CD14-positive monocyte (primary cell): ENCODE data around the gene PCDHB3. TPM values are rescaled to one million over a fixed set of nuclear protein-coding genes. Genes with fewer than 3 reads are reported as not detected.

Source experiments
- DNase-seq, 3 donors: peaks; one replicate each; pipeline ENCODE4 v3.0.0-alpha.2; 2011 to 2022
- H2AFZ ChIP-seq: 2 replicates; pipeline ENCODE4 v1.6.0; 2012; ENCODE audit warnings: mild to moderate bottlenecking, low read depth, low read length, inconsistent platforms; ENCODE audit not compliant: insufficient read depth, poor library complexity, severe bottlenecking
- H3K27ac ChIP-seq, 2 donors: 1 replicate in 1 of 2; 2 replicates in 1 of 2; pipeline ENCODE4 v1.5.1; 2012 to 2013; ENCODE audit warnings: low read length in 2 of 2, control low read depth in 1 of 2, inconsistent platforms in 1 of 2, low read depth in 1 of 2, mild to moderate bottlenecking in 1 of 2
- H3K27me3 ChIP-seq, 2 donors: one replicate each; pipeline versions ENCODE4 v1.6.0 to v1.6.1; 2011 to 2013; ENCODE audit warnings: low read length in 2 of 2; ENCODE audit not compliant: control insufficient read depth in 2 of 2, insufficient read depth in 2 of 2
- H3K36me3 ChIP-seq, 2 donors: replicated peaks in 1 of 2; 1 replicate in 1 of 2; 2 replicates in 1 of 2; pipeline versions ENCODE4 v1.5.1 to v1.6.1; 2012 to 2013; ENCODE audit warnings: low read length in 2 of 2, control low read depth in 1 of 2, inconsistent platforms in 1 of 2, mild to moderate bottlenecking in 1 of 2; ENCODE audit not compliant: insufficient read depth in 2 of 2, control insufficient read depth in 1 of 2
- H3K4me1 ChIP-seq, 2 donors: 1 replicate in 1 of 2; 2 replicates in 1 of 2; pipeline versions ENCODE4 v1.5.1 to v1.6.1; 2012 to 2013; ENCODE audit warnings: low read length in 2 of 2, control low read depth in 1 of 2, inconsistent platforms in 1 of 2, mild to moderate bottlenecking in 1 of 2, moderate library complexity in 1 of 2; ENCODE audit not compliant: insufficient read depth in 2 of 2, control insufficient read depth in 1 of 2
- H3K4me2 ChIP-seq: replicated peaks from 2 replicates; pipeline ENCODE3; 2012; ENCODE audit warnings: low read length, moderate library complexity, mild to moderate bottlenecking; ENCODE audit not compliant: poor library complexity, severe bottlenecking; ENCODE audit errors: extremely low read depth
- H3K4me3 ChIP-seq, 3 experiments: fragments of 200-600 bp in 1 of 3; sonication (generic) in 1 of 3; replicated peaks in 1 of 3; 1 replicate in 2 of 3; 2 replicates in 1 of 3; pipeline ENCODE4 v1.5.1; 2011 to 2013; ENCODE audit warnings: low read length in 3 of 3, mild to moderate bottlenecking in 3 of 3, control low read depth in 2 of 3, low read depth in 2 of 3, inconsistent platforms in 1 of 3, moderate library complexity in 1 of 3
- H3K79me2 ChIP-seq: 2 replicates; pipeline ENCODE4 v1.6.0; 2012; ENCODE audit warnings: mild to moderate bottlenecking, control low read depth, inconsistent platforms, low read length, moderate library complexity; ENCODE audit not compliant: insufficient read depth
- H3K9ac ChIP-seq: 2 replicates; pipeline ENCODE4 v1.6.0; 2017; ENCODE audit warnings: low read length, mild to moderate bottlenecking; ENCODE audit not compliant: insufficient read depth, poor library complexity, severe bottlenecking
- H3K9me3 ChIP-seq, 2 donors: replicated peaks in 1 of 2; 1 replicate in 1 of 2; 2 replicates in 1 of 2; pipeline versions ENCODE4 v1.5.1 to v1.6.1; 2012 to 2013; ENCODE audit warnings: low read length in 2 of 2, control low read depth in 1 of 2; ENCODE audit not compliant: control insufficient read depth in 1 of 2, insufficient read depth in 1 of 2
- H4K20me1 ChIP-seq: 2 replicates; pipeline ENCODE4 v1.6.0; 2012; ENCODE audit warnings: mild to moderate bottlenecking, low read length, control low read depth, moderate library complexity; ENCODE audit not compliant: insufficient read depth
- H3K27ac Mint-ChIP-seq, 7 donors: one replicate each; pipeline ENCODE4 v1.8.0; 2020; ENCODE audit warnings: mild to moderate bottlenecking in 7 of 7, mixed read lengths in 7 of 7, moderate library complexity in 6 of 7, inconsistent platforms in 2 of 7
- H3K27me3 Mint-ChIP-seq, 3 donors: one replicate each; pipeline ENCODE4 v1.8.0; 2021 to 2022; ENCODE audit warnings: low read depth in 3 of 3, mild to moderate bottlenecking in 3 of 3, mixed read lengths in 3 of 3, moderate library complexity in 3 of 3, inconsistent platforms in 1 of 3
- H3K36me3 Mint-ChIP-seq, 2 donors: one replicate each; pipeline ENCODE4 v1.8.0; 2020; ENCODE audit warnings: mixed read lengths in 2 of 2, inconsistent platforms in 1 of 2, mild to moderate bottlenecking in 1 of 2
- H3K4me1 Mint-ChIP-seq: one replicate; pipeline ENCODE4 v1.8.0; 2020; ENCODE audit warnings: mild to moderate bottlenecking, mixed read lengths
- H3K4me3 Mint-ChIP-seq, 2 donors: one replicate each; pipeline ENCODE4 v1.8.0; 2020; ENCODE audit warnings: mild to moderate bottlenecking in 2 of 2, mixed read lengths in 2 of 2, moderate library complexity in 1 of 2
- H3K9me3 Mint-ChIP-seq, 7 donors: one replicate each; pipeline ENCODE4 v1.8.0; 2020 to 2022; ENCODE audit warnings: mixed read lengths in 7 of 7, mild to moderate bottlenecking in 6 of 7, moderate library complexity in 6 of 7, inconsistent platforms in 2 of 7
- WGBS: methylation state at CpG from one replicate; pipeline ENCODE4 v1.1.5; 2013; ENCODE audit warnings: missing lambda C conversion rate; ENCODE audit not compliant: insufficient coverage; 5-methylcytosine and 5-hydroxymethylcytosine counted together
- intact Hi-C, 2 donors: fragments of 100-400 bp; cut with micrococcal nuclease; formaldehyde crosslinking; loops; one replicate each; pipeline versions ENCODE4 v1.15.0 to v1.15.1; 2023
- polyA minus RNA-seq: library from RNA; depleted of rRNA, polyadenylated mRNA; stranded (reverse); fragments of >200 nt; gene quantifications from 2 replicates; pipeline ENCODE4 v1.2.3, GENCODE V29; 2012
- polyA plus RNA-seq, 3 donors: library from polyadenylated mRNA; depleted of rRNA in 1 of 3; unstranded in 2 of 3; stranded (reverse) in 1 of 3; fragments of 300-500 nt in 2 of 3; fragments of >200 nt in 1 of 3; fragmentation: Illumina TruSeq in 2 of 3; gene quantifications; 1 replicate in 2 of 3; 2 replicates in 1 of 3; pipeline ENCODE4 v1.2.3, GENCODE V29; 2012 to 2021
- total RNA-seq, 12 experiments: library from RNA in 1 of 12; stranded (reverse) in 1 of 12; fragments of 120-200 nt in 1 of 12; gene quantifications; one replicate each; pipeline ENCODE4 v1.2.4 and lab custom pipeline; 2013 to 2026; ENCODE audit warnings: mixed read lengths in 6 of 12, inconsistent platforms in 1 of 12
- TF ChIP-seq, protein P1 (sequence below): fragments of 200-600 bp; IDR thresholded peaks from one replicate; pipeline ENCODE4 v1.8.0; 2022; ENCODE audit warnings: antibody characterized with exemption, mild to moderate bottlenecking

PCDHB3 gene
- not detected for total RNA-seq (2013)
- not detected for polyA plus RNA-seq
- not detected in 2 replicates for polyA minus RNA-seq
- 0 to 0.96 (median 0.04) reads per million in 11 experiments for total RNA-seq (lab: John Stamatoyannopoulos, UW)

DNA sequence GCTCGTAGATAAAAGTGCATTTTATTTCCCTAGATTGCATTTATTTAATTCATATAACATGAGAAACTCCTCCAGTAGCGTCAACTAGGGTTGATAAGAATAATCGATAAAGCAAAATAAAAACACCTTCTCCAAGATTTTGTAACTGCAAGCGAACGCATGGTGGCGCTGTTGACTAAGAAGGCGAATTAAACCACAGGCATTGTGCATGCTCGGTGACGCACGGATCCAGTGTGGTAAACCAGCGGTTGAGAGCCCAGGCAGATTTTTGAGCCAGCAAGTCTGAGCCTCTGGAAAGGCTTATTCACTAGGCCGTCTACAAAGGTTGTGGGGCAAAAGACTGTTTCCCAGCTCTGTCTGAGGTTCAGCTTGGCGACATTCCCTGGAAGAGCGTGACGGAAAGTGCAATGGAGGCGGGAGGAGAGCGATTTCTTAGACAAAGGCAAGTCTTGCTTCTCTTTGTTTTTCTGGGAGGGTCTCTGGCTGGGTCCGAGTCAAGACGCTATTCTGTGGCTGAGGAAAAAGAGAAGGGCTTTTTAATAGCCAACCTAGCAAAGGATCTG lies at the start of gene PCDHB3:
Gene PCDHB3, plus strand, starts transcription at position 231 of the 563 bp plus-strand sequence. Its CDS starts 177 bp downstream, at position 408.
- TF ChIP-seq, protein P1, sequence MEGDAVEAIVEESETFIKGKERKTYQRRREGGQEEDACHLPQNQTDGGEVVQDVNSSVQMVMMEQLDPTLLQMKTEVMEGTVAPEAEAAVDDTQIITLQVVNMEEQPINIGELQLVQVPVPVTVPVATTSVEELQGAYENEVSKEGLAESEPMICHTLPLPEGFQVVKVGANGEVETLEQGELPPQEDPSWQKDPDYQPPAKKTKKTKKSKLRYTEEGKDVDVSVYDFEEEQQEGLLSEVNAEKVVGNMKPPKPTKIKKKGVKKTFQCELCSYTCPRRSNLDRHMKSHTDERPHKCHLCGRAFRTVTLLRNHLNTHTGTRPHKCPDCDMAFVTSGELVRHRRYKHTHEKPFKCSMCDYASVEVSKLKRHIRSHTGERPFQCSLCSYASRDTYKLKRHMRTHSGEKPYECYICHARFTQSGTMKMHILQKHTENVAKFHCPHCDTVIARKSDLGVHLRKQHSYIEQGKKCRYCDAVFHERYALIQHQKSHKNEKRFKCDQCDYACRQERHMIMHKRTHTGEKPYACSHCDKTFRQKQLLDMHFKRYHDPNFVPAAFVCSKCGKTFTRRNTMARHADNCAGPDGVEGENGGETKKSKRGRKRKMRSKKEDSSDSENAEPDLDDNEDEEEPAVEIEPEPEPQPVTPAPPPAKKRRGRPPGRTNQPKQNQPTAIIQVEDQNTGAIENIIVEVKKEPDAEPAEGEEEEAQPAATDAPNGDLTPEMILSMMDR: no peak
- Mint-ChIP-seq H3K27me3 (peaks cover 8 to 29% (median 18%) of the 10 kb centered on the region in 3 donors), H3K9me3 (peaks cover 18 to 47% (median 43%) of the 10 kb centered on the region in 7 donors), H3K4me3 (no peak within 1 kb of the TSS), H3K36me3 (peaks cover 0 to 2% of the 10 kb centered on the region in 2 donors), H3K27ac (no peak within 1 kb of the TSS), H3K4me1 (no peaks in the 10 kb centered on the region)
- H3K27ac ChIP-seq: no peak within 1 kb of the TSS
- H3K4me1 ChIP-seq: no peaks in the 10 kb centered on the region
- no peak for DNase-seq
- H3K9ac ChIP-seq: no peak within 1 kb of the TSS
- peaks cover 25 to 38% of the 10 kb centered on the region in 2 donors for H3K9me3 ChIP-seq
- H3K4me2 ChIP-seq: no peak within 1 kb of the TSS
- H3K79me2 ChIP-seq: no peaks in the 10 kb centered on the region
- H3K27me3 ChIP-seq: peaks cover 0 to 14% of the 10 kb centered on the region in 2 donors
- H4K20me1 ChIP-seq: no peaks in the 10 kb centered on the region
- WGBS: 19% methylated on average over 16 of the region's 19 CpGs
- no peak within 1 kb of the TSS for H3K4me3 ChIP-seq
- no peak within 1 kb of the TSS for H2AFZ ChIP-seq
- intact Hi-C loops: no loop called here
- no peaks in the 10 kb centered on the region for H3K36me3 ChIP-seq

DNA sequence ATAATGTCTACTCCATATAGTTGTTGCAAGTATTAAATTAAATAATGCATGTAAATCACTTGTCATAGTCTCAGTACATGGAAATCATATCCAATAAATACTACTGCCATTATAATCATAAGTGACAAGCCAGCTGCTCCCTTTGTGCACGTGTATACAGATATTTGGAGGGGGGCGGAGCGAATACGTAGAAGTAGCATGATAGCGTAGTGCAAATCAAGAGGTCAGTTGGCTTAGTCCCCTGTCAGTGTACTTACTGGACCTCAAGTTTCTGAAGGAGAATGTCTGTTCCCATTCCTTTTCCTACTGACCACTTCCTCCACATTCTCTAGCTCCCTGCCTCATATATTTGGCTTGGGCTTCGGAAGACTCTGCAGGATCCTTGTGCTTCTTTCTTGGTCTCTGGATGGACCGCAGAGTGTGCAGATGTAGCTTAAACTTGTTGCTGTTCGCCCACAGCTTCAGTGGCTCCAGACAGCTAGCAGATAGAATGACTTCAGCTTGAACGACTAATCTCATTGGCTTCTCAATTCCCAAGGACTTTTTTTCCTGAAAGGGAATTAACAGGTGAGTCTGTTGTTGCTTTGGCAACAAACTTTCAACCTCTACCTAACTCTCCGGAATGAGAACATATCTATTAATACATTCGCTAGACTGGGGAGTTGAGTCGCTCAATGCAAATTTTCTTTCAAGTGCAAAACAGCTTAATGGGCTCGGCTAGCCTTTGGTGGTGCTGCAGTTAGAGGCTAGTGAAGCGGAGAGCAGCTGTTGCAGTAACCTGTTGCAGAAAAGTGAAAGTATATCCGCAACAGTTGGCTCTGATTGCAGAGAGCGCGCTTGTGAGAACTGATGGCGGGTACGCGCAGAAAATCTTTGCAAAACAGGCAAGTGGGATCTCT lies 49.4 kb upstream of the PCDHB3 start, which contains the start of gene PCDHB1:
Gene PCDHB1, plus strand, starts transcription at position 753 of the 899 bp plus-strand sequence. Its CDS starts 97 bp downstream, at position 850.
- Mint-ChIP-seq H3K9me3 (peaks cover 15 to 32% (median 28%) of the 10 kb centered on the region in 7 donors), H3K4me3 (peak within 1 kb of the TSS in 1 of 2 donors; percentile 71), H3K27me3 (peaks cover 9 to 17% (median 15%) of the 10 kb centered on the region in 3 donors), H3K36me3 (peaks cover 0 to 2% of the 10 kb centered on the region in 2 donors), H3K4me1 (no peaks in the 10 kb centered on the region), H3K27ac (no peak within 1 kb of the TSS)
- no peaks in the 10 kb centered on the region for H3K4me1 ChIP-seq
- H3K9me3 ChIP-seq: peaks cover 26 to 30% of the 10 kb centered on the region in 2 donors
- H3K79me2 ChIP-seq: no peaks in the 10 kb centered on the region
- no peak within 1 kb of the TSS for H3K9ac ChIP-seq
- no peak for DNase-seq
- peaks cover 3 to 14% of the 10 kb centered on the region in 2 donors for H3K27me3 ChIP-seq
- no peaks in the 10 kb centered on the region for H3K36me3 ChIP-seq
- intact Hi-C loops: no loop called here
- TF ChIP-seq, protein P1: no peak
- no peaks in the 10 kb centered on the region for H4K20me1 ChIP-seq
- H3K4me2 ChIP-seq: no peak within 1 kb of the TSS
- H3K4me3 ChIP-seq: no peak within 1 kb of the TSS
- H2AFZ ChIP-seq: no peak within 1 kb of the TSS
- WGBS: 24% methylated on average over 10 of the region's 20 CpGs
- no peak within 1 kb of the TSS for H3K27ac ChIP-seq
